HG03175 (cell line): Measurements from ENCODE around the gene OR8H3.
"Not testable (repeated sequence)": the region's sequence is repeated elsewhere in the genome, so short reads cannot be mapped to it uniquely, and the experiment has no call there.

Source experiments
- ATAC-seq: cut with Tn5 transposase; IDR thresholded peaks from one replicate; pipeline ENCODE4 v1.9.1; 2021; ENCODE audit warnings: mild to moderate bottlenecking, moderate library complexity; ENCODE audit not compliant: unreplicated experiment

The OR8H3 gene, protein sequence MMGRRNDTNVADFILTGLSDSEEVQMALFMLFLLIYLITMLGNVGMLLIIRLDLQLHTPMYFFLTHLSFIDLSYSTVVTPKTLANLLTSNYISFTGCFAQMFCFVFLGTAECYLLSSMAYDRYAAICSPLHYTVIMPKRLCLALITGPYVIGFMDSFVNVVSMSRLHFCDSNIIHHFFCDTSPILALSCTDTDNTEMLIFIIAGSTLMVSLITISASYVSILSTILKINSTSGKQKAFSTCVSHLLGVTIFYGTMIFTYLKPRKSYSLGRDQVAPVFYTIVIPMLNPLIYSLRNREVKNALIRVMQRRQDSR

DNA sequence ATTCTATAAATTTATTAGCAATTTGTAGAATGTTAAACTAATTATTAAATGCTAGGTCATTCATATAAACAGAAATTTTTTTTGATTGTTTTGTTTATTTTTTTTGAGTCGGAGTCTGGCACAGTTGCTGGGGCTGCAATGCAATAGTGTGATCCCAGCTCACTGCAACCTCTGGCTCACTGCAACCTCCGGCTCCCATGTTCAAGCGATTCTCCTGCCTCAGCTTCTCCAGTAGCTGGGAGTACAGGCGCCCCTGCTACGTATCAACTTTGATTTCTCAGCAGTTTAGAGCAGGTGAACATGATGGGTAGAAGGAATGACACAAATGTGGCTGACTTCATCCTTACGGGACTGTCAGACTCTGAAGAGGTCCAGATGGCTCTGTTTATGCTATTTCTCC lies at the start of gene OR8H3:
TSS of gene OR8H3 (plus strand) at position 301 of the 400 bp plus-strand sequence. CDS start at position 301, 0 bp downstream.
- ATAC-seq = no peak

DNA sequence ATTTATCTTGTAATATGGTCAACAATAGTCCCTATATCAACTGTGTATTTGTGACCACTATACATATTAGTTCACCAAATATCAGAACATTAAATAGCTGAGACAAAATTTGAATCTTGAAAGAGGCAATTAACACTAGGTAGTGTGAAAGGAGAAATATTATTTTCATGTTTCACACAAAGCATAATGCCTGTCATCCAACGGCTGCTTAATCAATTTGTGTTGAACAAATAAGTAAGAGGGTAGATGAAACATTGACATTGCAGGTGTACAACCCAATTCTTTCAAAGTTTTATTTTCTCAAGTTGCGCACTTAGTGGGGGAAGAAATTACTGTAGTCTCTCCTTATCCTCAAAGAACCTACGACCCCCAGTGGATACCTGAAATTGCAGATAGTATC lies 32.5 kb upstream of the OR8H3 start:
- no peak for ATAC-seq

DNA sequence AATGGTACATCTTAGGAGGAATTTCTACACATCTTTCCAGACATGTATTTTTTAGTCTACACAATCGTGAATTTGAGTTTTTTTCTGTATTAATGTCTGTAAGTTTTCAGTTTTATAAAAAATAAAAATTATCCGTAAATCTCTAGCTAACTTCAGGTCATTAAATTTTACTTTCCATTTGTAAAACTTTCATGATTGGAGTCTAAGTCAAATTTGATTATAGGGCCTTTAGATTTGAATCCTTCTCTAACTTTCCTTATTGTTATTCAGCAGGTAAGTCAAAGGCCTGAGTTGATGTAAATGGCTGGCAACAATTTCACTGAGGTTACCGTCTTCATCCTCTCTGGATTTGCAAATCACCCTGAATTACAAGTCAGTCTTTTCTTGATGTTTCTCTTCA lies 29.2 kb upstream of the OR8H3 start, which contains the start of gene OR8I2:
TSS of gene OR8I2 (plus strand) at position 301 of the 400 bp plus-strand sequence. CDS start at position 301, 0 bp downstream.
- ATAC-seq = no peak

DNA sequence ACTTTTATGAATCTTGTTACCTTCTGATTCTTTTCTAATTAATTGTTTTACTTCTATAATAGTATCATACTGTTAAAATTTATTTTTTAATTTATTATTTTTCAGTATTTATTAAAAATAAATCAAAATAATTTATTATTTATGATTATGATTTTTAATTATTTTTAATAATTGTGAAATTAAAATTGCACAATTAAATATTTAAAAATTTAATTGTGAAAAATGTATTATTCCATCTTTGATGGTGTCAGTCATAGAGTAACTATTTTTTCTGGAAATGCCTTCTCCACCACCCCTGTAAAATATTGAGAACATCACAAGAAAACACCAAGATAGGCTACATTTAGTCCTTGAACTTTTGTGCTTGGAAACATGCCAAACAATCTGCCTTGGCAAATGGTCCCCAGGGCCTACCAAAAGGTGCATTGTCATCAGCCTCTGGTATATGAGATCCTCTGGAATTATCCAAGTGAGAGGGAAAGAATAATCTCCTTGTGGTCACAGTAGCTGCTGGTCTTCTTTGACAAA lies 18.9 kb upstream of the OR8H3 start, which contains the start of gene OR8H2:
TSS of gene OR8H2 (plus strand) at position 478 of the 528 bp plus-strand sequence. CDS start 1,356 bp downstream, outside the sequence.
- no peak for ATAC-seq

DNA sequence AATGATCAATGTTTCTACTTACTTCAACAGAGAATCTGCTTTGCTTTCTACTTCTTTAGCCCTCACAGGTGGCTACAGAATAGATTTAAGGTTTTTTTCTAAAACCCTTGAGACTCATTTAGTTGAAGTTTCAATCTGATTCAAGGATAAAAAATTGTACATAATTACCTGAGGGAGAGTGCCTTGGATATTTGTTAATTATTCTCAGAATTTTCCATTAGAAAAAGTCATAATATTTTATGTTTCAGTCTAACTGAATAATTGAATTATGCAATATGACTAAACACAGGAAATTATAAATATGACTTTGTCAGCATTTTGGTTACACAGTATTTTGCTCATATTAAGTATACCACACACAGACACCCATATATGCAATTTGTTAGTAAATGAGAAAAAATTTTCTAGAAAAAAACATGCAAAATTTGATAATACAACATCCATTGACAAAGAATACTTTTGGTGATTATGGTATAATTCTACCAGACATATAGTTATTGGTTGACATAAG lies 18.0 kb downstream of the OR8H3 start, which contains the start of gene OR8J3:
TSS of gene OR8J3 (minus strand) at position 51 of the 511 bp plus-strand sequence. CDS start 2,483 bp downstream, outside the sequence.
- ATAC-seq = no peak

DNA sequence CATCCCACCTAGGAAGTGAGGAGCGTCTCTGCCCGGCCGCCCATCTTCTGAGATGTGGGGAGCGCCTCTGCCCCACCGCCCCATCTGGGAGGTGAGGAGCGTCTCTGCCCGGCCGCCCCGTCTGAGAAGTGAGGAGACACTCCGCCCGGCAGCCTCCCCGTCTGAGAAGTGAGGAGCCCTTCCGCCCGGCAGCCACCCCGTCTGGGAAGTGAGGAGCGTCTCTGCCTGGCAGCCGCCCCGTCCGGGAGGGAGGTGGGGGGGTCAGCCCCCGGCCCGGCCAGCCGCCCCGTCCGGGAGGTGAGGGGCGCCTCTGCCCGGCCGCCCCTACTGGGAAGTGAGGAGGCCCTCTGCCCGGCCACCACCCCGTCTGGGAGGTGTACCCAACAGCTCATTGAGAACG lies 21.5 kb downstream of the OR8H3 start:
- not testable (repeated sequence) for ATAC-seq

DNA sequence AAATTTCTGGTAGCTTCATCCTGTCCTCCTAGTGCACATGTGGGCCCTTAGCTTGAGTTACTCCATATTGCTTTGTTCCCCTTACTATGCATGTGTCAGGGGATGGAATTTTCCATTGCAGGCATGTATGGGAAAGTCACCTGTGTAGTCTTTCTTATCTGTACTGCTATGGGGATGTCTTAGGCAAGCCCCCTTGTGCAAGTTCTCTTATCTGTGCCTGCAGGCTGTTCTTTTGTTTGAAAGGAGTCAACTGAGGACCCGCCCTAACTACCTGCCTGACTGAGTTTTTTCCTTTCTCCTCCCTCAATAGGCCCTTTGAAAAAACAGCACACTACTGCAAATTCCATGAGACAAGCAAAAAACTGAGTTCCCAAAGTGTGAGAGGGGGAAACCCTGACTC lies 29.2 kb downstream of the OR8H3 start:
- no peak for ATAC-seq

DNA sequence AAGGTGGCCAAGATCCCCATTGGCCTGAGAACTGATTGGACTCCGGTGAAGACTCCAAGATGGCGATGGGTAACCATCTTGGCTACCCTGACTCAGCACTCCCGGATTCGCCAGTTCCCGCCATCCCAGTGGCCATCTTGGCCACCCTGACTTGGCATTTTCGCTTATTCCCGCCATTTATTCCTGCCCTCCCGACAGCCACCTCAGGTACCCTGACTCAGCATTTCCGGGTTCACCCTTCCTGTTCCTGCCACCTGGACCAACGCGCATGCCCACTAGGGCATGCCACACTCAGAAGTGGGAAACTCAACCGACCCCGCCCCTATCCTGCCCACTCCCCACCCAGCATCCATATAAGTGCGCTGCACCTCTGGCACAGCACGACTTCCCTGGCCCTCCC lies 30.2 kb downstream of the OR8H3 start:
- no peak for ATAC-seq

DNA sequence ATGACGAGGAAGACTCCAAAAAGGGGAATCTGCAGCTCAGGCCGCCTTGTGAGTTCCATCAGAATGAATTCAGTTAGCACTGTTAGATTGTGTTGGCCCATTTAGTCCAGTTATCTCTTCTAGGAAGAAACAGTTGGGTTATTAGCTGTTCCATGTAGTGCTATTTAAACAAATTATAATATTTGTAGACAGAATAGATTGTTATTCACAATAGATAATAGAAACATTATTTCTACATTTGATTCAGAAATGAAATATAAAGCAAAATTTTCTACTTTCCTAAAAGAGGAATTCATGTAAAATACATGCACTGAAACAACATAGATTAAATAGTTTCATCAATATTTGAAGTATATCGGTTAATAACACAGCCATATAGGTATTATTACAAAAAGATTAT lies 38.0 kb downstream of the OR8H3 start, which contains the start of gene OR8K5:
TSS of gene OR8K5 (minus strand) at position 101 of the 400 bp plus-strand sequence. CDS start at position 101, 0 bp downstream.
- no peak for ATAC-seq

DNA sequence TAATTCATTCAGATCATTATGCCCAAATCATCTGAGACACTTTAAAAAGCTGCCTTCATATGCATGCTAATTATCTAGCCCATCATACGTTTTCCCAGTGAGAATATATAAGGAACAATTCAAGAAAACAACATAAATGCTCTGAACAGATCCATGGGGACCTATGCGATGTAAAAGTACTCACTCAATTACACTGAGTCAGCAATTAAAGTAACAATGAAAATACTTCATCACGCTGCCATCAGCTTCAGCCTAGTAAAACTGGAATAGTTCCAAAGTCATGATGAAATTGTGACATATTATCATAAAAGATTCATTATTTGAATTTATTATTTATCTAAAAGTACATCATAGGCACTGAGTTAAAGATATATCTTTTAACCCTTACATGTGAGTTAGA lies 41.6 kb downstream of the OR8H3 start:
- ATAC-seq = no peak

DNA sequence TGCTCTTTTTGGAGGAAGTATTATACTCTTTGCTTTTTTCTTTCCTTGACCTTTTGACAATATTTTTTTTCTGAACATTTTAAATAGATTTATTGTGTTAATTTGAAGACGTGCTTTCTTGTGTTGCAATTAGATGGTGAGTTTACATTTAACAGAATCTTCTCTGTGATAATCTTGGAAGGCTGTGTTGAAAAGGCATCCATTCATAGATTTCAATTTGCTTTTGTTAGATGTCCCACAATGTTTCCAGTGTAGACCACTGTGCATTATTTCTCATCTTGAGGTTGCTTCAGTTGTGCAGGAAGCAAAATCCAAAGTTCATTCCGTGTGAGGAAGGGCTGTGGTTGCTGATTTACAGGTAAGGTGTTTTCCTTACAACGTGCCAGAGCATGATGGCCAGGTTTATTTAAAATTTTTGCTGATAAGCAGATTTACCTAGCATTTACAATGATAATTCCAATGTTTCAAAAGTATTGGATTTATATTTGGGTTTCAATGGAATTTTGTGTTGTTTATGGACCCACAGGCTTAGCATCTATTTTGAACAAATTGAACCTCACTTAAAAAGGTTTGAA lies 50.2 kb downstream of the OR8H3 start:
- ATAC-seq = no peak
